ENCODE measurements around the gene CCDC15.
"Not testable (repeated sequence)": the region's sequence is repeated elsewhere in the genome, so short reads cannot be mapped to it uniquely, and the experiment has no call there.

The CCDC15 gene

DNA sequence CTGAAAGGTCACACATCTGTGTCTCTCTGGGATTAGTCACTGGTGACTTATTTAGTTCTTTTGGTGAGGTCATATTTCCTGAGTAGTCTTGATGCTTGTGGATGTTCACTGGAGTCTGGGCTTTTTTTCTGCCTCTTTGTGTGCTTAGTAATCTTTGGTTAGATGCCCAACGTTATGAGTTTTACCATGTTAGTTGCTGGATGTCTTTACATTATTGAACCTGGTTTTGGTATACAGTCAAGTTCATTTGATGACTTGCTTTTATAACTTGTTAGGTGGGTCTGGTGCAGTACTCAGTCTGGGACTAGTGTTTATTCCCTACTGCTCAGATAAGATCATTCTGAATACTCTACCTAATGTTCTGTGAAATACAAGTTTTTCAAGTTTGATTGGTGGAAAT lies 82.9 kb downstream of the CCDC15 start:
- no peaks in the 10 kb centered on the region for H3K27me3 ChIP-seq
- H3K9me3 ChIP-seq = no peaks in the 10 kb centered on the region
- peaks cover 3% of the 10 kb centered on the region for H3K36me3 ChIP-seq
- TF ChIP-seq, protein P1, sequence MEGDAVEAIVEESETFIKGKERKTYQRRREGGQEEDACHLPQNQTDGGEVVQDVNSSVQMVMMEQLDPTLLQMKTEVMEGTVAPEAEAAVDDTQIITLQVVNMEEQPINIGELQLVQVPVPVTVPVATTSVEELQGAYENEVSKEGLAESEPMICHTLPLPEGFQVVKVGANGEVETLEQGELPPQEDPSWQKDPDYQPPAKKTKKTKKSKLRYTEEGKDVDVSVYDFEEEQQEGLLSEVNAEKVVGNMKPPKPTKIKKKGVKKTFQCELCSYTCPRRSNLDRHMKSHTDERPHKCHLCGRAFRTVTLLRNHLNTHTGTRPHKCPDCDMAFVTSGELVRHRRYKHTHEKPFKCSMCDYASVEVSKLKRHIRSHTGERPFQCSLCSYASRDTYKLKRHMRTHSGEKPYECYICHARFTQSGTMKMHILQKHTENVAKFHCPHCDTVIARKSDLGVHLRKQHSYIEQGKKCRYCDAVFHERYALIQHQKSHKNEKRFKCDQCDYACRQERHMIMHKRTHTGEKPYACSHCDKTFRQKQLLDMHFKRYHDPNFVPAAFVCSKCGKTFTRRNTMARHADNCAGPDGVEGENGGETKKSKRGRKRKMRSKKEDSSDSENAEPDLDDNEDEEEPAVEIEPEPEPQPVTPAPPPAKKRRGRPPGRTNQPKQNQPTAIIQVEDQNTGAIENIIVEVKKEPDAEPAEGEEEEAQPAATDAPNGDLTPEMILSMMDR (IDR thresholded peaks at IDR 0.05) = no peak
- H3K4me3 ChIP-seq (ENCODE audit: low read depth in 1 of 2, low read length in 1 of 2) = no peak overlapping the region
- no peaks in the 10 kb centered on the region for H3K4me1 ChIP-seq (ENCODE audit: control insufficient read depth in 1 of 2, insufficient read depth in 1 of 2, low read depth in 1 of 2, low read length in 1 of 2)
- H3K27ac ChIP-seq = no peak overlapping the region

- TF ChIP-seq, protein P1 (IDR thresholded peaks at IDR 0.05) = no peak
- Histone ChIP-seq H3K27ac (no peak overlapping the region), H3K9me3 (no peaks in the 10 kb centered on the region), H3K36me3 (no peaks in the 10 kb centered on the region), H3K4me3 (ENCODE audit: low read depth in 1 of 2, low read length in 1 of 2) (no peak overlapping the region), H3K27me3 (no peaks in the 10 kb centered on the region), H3K4me1 (ENCODE audit: control insufficient read depth in 1 of 2, insufficient read depth in 1 of 2, low read depth in 1 of 2, low read length in 1 of 2) (no peaks in the 10 kb centered on the region)
Observed at GRCh38 chr11:125049164-125049792, 95.3 kb downstream of the CCDC15 start.

DNA sequence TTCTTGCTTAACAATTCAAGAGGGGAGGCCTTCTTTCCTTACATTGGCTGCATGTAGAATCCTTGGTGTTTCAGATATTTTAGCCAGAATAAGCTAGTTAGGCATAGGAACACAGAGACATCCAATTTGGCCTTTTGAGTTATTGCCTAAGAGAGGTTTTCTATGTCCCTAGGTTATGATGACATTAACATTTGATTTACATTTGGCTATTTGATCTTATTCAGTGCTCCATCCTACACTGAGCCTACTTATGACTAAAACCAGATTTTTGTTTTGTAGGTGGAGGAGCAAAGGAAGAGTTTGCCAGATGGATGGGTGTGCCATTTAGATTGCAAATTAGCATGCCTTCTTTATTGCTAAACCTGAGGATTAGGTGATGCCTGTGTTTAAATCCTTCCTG lies 98.0 kb downstream of the CCDC15 start:
- H3K4me1 ChIP-seq (ENCODE audit: control insufficient read depth in 1 of 2, insufficient read depth in 1 of 2, low read depth in 1 of 2, low read length in 1 of 2) = no peaks in the 10 kb centered on the region
- H3K4me3 ChIP-seq (ENCODE audit: low read depth in 1 of 2, low read length in 1 of 2) = no peak overlapping the region
- H3K9me3 ChIP-seq = no peaks in the 10 kb centered on the region
- no peak overlapping the region for H3K27ac ChIP-seq
- H3K27me3 ChIP-seq = no peaks in the 10 kb centered on the region
- TF ChIP-seq, protein P1 (IDR thresholded peaks at IDR 0.05) = no peak
- H3K36me3 ChIP-seq = no peaks in the 10 kb centered on the region

GRCh38 chr11:125053167-125053566 lies 99.2 kb downstream of the CCDC15 start:
- Histone ChIP-seq H3K27me3 (peaks cover 5% of the 10 kb centered on the region), H3K9me3 (no peaks in the 10 kb centered on the region), H3K4me1 (ENCODE audit: control insufficient read depth in 1 of 2, insufficient read depth in 1 of 2, low read depth in 1 of 2, low read length in 1 of 2) (no peaks in the 10 kb centered on the region), H3K36me3 (no peaks in the 10 kb centered on the region), H3K27ac (no peak overlapping the region), H3K4me3 (ENCODE audit: low read depth in 1 of 2, low read length in 1 of 2) (no peak overlapping the region)
- TF ChIP-seq, protein P1 (IDR thresholded peaks at IDR 0.05) = no peak

- Histone ChIP-seq H3K9me3 (no peaks in the 10 kb centered on the region), H3K27me3 (peaks cover 14% of the 10 kb centered on the region), H3K27ac (no peak overlapping the region), H3K4me3 (ENCODE audit: low read depth in 1 of 2, low read length in 1 of 2) (no peak overlapping the region), H3K36me3 (no peaks in the 10 kb centered on the region), H3K4me1 (ENCODE audit: control insufficient read depth in 1 of 2, insufficient read depth in 1 of 2, low read depth in 1 of 2, low read length in 1 of 2) (no peaks in the 10 kb centered on the region)
- TF ChIP-seq, protein P1 (IDR thresholded peaks at IDR 0.05) = no peak
Observed at GRCh38 chr11:125055107-125055715, 101.2 kb downstream of the CCDC15 start.

GRCh38 chr11:125056111-125056510 lies 102.1 kb downstream of the CCDC15 start:
- not testable (repeated sequence) for H3K4me1 ChIP-seq (ENCODE audit: control insufficient read depth in 1 of 2, insufficient read depth in 1 of 2, low read depth in 1 of 2, low read length in 1 of 2); H3K36me3 ChIP-seq; H3K9me3 ChIP-seq; H3K27ac ChIP-seq; H3K4me3 ChIP-seq (ENCODE audit: low read depth in 1 of 2, low read length in 1 of 2)
- peaks cover 23% of the 10 kb centered on the region for H3K27me3 ChIP-seq
